ENCODE measurements around the gene TRANK1. TPM values are rescaled to one million over a fixed set of nuclear protein-coding genes. Genes with fewer than 3 reads are reported as not detected.

The TRANK1 gene
- total RNA-seq, 1 experiment from 2014 or later, result 1.1 TPM

- intact Hi-C loops (cut with micrococcal nuclease), result no loop called here
- Histone ChIP-seq H2AFZ (ENCODE audit: low read depth, low read length, poor library complexity, severe bottlenecking) (peak overlapping the region; percentile 95), H3K9me2 (ENCODE audit: insufficient read depth) (no peaks in the 10 kb centered on the region), H3K79me2 (ENCODE audit: insufficient read depth, low read length) (no peaks in the 10 kb centered on the region), H4K20me1 (ENCODE audit: insufficient read depth) (no peaks in the 10 kb centered on the region), H3K9me3 (ENCODE audit: control insufficient read depth in 1 of 2, insufficient read depth in 1 of 2, low read depth in 1 of 2, low read length in 2 of 2) (peaks cover 3 to 9% of the 10 kb centered on the region in 2 experiments; a peak in 1 of 4 replicates), H3K27ac (ENCODE audit: low read depth, low read length) (no peak overlapping the region), H3K36me3 (ENCODE audit: control insufficient read depth in 1 of 2, insufficient read depth in 2 of 2, low read length in 2 of 2) (no peaks in the 10 kb centered on the region), H3K4me3 (replicated peaks in 1 of 2; ENCODE audit: low read depth in 1 of 2, low read length in 2 of 2) (no peak overlapping the region), H3K9ac (ENCODE audit: low read length) (no peak overlapping the region), H3K4me1 (ENCODE audit: control insufficient read depth in 1 of 2, insufficient read depth in 2 of 2, low read length in 2 of 2) (peaks cover 0 to 2% of the 10 kb centered on the region in 2 experiments; a peak in 1 of 4 replicates), H3K27me3 (ENCODE audit: insufficient read depth, low read length) (no peaks in the 10 kb centered on the region), H3K4me2 (ENCODE audit: low read length) (no peak overlapping the region)
- no TSS peak for BruUV-seq (replicated peaks)
- ChIA-PET CTCF (interaction anchor here (0.6 to 1.0 kb wide), 2 partner anchors 51 to 62 kb away, joined by 3 read pairs; no protein-coding TSS in a partner anchor), RAD21 (ENCODE audit: low non-redundant PET in 1 of 2, low total read pairs in 2 of 2, uncharacterized antibody in 2 of 2, unreplicated experiment in 2 of 2) (no interaction called here), POLR2A (no interaction called here)
- DNase-seq (ENCODE audit: low read depth, low spot score), result peak; percentile 62
- TF ChIP-seq TCF7L2 (IDR thresholded peaks at IDR 0.05; ENCODE audit: borderline replicate concordance, extremely low read depth, insufficient read depth, insufficient read length) (no peak), EGR1 (IDR thresholded peaks at IDR 0.05; ENCODE audit: low read depth) (no peak), YY1 (IDR thresholded peaks at IDR 0.05; ENCODE audit: extremely low read depth, insufficient replicate concordance, low read depth, low read length) (no peak), EZH2phosphoT487 (IDR thresholded peaks at IDR 0.05; ENCODE audit: borderline replicate concordance) (no peak), POLR2AphosphoS5 (IDR thresholded peaks at IDR 0.05; ENCODE audit: low read depth, low read length) (no peak), SIN3A (IDR thresholded peaks at IDR 0.05; ENCODE audit: low read depth) (no peak), JUND (IDR thresholded peaks at IDR 0.05) (no peak), EZH2 (IDR thresholded peaks at IDR 0.05) (no peak), FOSL1 (IDR thresholded peaks at IDR 0.05; ENCODE audit: low read depth) (no peak), RAD21 (IDR thresholded peaks at IDR 0.05; ENCODE audit: low read depth) (peak; percentile 42), ZFX (IDR thresholded peaks at IDR 0.05) (no peak), CBX3 (IDR thresholded peaks at IDR 0.05; ENCODE audit: low read depth) (peak; percentile 64), ZNF274 (IDR thresholded peaks at IDR 0.05; ENCODE audit: low read depth, low read length) (no peak), CEBPB (IDR thresholded peaks at IDR 0.05; ENCODE audit: low read depth) (no peak), ATF3 (IDR thresholded peaks at IDR 0.05) (no peak), SP1 (IDR thresholded peaks at IDR 0.05; ENCODE audit: low read depth) (no peak), CTCF (IDR thresholded peaks at IDR 0.05 in 2 of 3, conservative IDR thresholded peaks at IDR 0.05 in 1 of 3; ENCODE audit: borderline replicate concordance in 1 of 3, insufficient read depth in 1 of 3, low read depth in 2 of 3, low read length in 2 of 3) (peak; percentile 31 to 75 (median 71); a peak in 4 of 6 replicates), SRF (IDR thresholded peaks at IDR 0.05; ENCODE audit: low read depth) (no peak), MAX (IDR thresholded peaks at IDR 0.05) (no peak)
- peak; percentile 96 for ATAC-seq
These were observed 101.5 kb downstream of the TRANK1 start for GRCh38 chr3:36843065-36844051.
